Astrocyte of the hippocampus (primary cell): ENCODE data around the gene SNAPC1.

Experiments
- DNase-seq: peaks from one replicate; pipeline ENCODE4 v3.0.0; 2011; ENCODE audit warnings: low read depth, low spot score

Gene SNAPC1

DNA sequence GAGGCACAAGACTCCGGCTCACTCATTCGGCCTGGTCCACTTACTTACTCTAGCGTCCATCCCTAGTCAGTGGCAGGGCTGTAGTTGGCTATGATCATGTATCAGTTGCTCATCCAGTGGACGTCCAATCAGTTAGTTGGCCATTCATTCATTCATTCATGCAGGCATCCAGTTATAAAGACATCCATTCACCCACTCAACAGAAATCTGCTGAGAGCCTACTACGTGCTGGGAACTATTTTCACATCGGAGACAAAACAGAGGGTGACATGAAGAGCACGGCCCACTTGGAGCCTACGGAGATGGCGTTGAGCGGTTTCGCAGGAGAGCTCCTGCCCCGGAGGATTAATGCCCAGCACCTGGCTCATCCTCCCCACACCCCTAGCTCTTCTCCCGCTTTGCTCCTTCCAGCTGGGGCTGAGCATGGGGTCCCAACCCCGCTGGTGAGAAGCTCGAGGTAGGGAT is 49.7 kb downstream of the SNAPC1 start:
- DNase-seq = no peak

DNA sequence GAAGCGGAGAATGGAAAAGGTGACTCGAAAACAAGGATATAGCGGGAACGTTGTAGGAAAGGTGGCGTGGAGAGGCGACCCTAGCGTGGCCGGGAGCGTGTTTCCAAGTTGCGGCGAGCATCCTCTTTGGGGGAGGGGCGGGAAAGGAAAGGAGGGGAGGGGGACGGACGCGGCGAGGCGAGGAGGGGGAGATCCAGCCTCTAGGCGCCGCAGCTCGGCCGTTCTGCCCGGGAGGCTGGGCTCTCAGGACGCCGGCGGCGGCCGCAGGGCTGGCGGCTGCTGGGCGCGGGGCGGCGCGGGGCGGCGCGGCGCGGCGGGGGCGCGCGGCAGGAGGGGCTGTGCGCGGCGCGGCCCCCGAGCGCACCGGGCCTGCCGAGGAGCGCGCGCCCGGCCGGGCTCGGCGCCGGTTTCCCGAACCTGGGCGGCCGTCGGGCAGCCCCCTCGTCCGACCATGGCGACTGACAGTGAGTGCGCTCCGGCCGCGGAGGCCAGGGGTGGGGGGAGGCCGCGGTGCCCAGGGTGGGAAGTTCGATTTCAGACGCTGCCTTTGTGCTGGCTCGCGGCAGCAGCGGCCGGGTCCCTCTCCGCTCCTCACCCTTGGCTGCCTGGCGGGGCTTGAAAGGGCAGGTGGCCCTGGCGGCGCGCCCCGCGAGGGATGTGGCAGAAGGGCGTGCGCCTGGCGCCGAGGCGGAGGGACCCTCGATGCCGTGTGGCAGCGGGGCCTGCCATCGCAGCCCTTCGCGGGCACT is 50.3 kb downstream of the SNAPC1 start, which contains the start of gene SYT16:
Gene SYT16 (plus strand): TSS at position 357 of the 749 bp plus-strand sequence.
- no peak for DNase-seq

DNA sequence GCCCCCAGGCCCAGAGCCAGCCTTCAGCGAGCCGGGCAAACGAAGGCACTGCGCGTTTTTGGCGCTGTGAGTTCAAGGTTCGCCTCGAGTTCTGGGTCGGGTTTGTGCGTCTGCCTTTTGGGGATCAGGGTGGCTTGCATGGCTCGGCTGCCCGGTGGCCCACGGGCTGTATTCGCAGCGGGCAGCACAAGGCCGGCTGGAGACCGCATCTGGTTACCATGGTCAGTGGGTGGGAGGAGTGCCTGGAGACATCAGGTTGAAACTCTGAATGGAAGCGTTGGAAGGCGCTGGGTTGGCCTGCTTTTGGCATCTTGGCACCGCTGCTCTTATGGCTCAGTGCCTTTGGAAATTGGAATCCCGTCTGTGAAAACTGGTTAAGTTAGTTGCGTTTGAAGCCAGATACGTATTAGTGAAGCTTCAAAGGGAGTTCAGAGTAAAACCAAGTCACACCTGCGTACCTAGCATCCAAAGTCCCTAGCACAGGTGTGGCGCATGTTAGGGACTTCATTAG is 50.9 kb downstream of the SNAPC1 start:
- DNase-seq = peak; percentile 49

DNA sequence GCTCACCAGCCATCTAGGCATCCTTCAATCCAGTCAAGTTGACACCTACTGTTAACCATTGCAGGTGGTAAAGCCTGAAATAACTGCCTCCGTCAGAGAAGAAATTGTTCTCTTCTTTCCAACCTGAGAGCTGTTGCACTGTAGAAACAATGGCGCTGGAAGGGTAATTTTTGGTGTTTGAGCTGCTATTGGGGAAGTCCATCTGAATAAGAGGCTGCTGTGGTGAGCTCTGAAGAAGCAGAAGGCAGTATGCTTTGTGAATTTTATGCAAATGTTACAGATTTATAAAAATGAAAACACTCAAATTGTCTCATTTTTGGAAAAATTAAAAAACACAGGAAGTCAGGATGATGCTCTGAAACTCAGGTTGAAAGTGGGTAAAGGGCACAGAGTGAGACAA is 60.2 kb downstream of the SNAPC1 start:
- DNase-seq = no peak

DNA sequence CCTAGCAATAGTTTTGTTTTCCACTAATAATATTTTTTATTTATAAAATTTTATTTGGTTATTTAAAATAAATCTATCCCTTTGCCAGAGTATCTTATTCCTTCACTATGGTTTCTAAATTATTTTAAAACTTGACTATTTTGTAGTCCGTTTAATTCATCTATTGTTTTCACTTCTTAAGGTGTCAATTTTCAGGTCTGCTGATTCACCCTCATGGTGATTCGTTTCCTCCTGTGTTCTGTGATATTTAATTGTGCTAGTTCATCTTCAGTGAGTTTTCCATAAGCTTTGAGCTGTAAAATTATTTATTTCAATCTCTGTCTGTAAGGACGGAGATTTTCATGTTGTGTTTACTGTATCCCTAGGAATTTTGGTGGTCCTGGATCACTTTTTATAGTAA is 70.6 kb downstream of the SNAPC1 start:
- DNase-seq = no peak

DNA sequence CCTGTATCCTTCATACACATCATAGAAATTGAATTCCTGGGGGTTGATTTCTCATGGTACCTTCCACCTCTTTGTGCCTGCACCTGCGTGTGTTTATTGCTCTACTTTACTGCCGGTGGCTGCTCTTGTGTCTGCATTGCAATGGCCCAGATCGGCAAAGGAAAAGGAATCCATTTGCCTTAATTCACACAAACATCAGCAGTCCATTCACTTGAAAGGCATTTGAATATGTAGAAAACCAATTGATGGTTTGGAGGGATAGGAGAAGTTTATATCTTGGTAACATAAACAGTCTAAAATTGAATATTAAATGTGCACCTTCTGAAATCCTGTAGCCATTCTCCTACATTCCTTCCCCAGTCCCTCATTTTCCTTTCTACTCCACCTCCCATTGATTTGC is 74.0 kb downstream of the SNAPC1 start:
- no peak for DNase-seq

DNA sequence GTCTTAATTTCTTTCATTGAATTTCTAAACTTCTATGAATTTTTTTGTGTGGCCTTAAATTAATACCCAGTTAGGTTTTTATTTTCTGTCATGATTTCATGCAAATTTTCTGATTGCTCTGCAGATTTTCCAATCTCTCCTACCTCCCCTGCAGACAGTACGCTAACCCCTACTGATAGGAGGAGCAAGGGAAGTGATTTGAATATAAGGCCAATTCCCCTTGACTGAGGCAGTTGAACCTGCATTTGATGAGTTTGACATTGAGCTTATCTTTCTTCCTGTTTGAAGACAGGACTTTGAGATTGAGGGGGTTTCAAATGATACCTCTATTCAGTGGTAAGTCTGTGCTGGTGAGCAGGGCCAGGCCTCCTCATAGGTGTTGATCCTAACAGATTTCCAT is 74.6 kb downstream of the SNAPC1 start:
- DNase-seq = no peak

DNA sequence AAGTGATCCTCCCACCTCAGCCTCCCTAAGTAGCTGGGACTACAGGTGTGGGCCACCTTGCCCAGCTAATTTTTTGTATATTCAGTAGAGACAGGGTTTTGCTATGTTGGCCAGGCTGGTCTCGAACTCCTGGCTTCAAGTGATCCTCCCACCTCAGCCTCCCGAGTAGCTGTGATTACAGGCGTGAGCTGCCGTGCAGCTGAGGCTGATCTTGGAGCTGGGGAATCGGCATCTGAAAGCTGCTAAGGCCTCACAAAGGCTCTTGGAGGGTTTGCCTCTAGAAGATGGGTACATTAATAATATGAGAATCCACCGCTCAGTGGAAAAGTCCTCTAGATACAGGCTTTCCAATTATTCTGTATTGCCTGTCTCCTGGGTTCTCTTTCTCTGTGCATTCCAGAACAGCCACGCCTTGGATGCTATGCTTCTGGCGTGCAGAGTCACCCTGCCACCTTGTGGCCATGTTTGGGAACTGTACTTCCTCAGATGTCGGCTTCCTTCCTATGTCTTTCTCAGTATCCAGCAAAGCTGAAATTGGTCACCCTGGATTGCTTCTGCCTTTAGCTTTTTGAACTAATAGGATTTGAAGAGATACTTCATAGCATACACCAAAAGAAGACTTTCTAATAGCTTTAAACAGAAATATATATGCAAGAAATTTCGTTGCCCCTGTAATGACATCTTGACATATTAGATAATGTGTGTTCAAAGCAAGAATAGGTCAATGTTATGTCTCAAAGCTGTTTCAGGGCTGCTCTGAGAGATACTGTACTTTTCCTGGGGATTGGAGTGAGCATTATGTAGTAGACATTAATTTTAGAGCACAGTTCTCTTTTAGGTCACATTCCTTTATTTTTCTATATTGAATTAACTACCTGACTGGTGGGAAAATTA is 75.4 kb downstream of the SNAPC1 start:
- peak; percentile 91 for DNase-seq

DNA sequence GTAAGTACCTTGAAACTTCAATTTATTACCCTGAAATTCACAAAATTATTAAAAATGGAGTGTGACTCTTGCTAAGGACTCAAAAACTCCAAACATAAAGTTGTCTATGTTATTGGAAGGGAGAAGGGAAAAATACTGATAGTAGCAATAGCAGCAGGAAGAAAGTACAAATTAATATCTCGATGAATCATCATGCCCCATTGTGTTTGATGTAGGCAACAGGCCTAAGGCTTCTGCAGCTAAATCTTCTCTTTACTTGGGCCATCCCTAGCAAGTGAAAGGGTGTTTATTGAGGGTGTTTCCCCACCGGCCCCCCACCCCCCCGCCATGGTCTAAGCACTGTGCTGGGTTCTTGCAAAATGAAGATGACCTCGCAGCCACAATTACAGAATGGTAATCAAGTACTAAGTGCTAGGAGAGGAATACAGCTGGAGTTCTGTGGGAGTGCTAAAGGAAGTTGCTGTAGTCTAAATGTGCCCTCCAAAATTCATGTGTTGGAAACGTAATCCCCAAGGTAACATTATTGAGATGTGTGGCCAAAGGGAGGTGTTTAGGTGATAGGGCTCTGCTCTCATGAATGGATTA is 76.5 kb downstream of the SNAPC1 start:
- DNase-seq = no peak

DNA sequence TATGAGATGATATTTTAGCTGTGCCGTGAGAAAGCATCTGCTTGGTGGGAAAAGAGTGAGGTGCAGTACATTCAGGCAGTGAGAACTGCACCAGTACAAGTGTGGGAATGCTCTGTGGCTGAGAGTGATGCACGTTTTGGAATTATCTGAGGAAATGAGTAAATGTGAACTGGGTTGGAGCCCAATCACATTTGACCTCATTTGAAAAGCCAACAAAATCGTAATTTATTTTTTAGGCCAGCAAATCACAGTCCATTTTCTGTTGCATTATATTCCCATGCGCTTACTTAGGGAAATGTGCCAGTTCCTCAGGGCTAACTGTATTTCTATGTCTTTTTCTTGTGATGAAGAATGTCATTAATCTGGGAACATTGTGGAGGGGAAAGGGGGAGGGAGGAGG is 77.3 kb downstream of the SNAPC1 start:
- no peak for DNase-seq

DNA sequence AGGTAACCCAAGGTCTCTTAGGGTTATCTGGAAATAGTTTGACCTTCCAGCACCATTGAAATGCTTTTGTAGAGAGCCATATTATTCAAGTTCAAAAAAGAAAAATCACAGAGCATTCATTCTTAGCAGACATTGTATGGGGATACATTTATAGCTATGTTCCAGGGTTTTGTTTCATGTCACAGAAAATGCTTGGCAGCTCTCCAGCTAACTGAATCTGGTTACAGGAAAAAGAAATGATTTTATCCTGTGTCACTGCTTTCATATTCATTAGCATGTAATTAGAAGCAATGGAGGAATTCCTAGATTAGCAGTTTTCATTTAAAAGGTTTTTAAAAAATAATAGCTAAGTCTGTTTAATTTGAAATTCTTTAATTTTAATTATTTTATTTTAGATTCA is 78.9 kb downstream of the SNAPC1 start:
- DNase-seq = no peak
